ENCODE data around the gene PRTFDC1.
A peak's percentile ranks its signal among the peaks of the same experiment; 100 is the strongest.

PRTFDC1 gene

GRCh38 chr10:24886290-24886680 lies 66.1 kb downstream of the PRTFDC1 start:
- no peak overlapping the region for H3K4me3 Mint-ChIP-seq
- TF ChIP-seq CTCF (IDR thresholded peaks at IDR 0.05): no peak
- H3K36me3 Mint-ChIP-seq (ENCODE audit: low read depth): no peaks in the 10 kb centered on the region
- H3K9me3 Mint-ChIP-seq: no peaks in the 10 kb centered on the region
- no peaks in the 10 kb centered on the region for H3K4me1 Mint-ChIP-seq
- no peaks in the 10 kb centered on the region for H3K27me3 Mint-ChIP-seq (ENCODE audit: low read depth, poor library complexity)
- H3K27ac Mint-ChIP-seq: no peak overlapping the region
- no peak for DNase-seq

DNA sequence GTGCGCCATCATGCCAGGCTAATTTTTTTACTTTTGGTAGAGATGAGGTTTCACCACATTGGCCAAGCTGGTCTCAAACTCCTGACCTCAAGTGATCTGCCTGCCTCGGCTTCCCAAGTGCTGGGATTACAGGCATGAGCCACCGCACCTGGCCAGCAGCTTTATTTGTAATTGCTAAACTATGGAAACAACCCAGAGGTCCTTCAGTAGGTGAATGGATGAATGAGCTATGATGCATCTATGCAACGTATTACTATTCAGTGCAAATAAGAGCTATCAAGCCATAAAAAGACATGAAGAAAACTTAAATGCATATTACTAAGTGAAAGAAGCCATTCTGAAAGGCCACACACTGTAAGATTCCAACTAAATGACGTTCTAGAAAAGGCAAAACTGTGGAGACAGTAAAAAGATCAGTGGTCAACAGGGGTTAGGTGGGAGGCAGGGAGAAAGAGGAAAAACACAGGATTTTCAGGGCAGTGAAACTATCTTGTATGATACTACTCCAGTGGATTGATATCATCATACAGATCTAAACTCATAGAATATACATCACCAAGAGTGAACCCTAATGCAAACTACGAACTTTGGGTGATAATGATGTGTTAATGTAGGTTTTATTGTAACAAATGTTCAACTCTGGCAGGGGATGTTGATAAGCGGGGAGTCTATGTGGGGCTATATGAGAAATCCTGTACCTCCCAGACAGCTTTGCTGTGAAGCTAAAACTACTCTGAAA lies 66.7 kb downstream of the PRTFDC1 start:
- no peaks in the 10 kb centered on the region for H3K9me3 Mint-ChIP-seq
- no peak for TF ChIP-seq CTCF (IDR thresholded peaks at IDR 0.05)
- no peak overlapping the region for H3K4me3 Mint-ChIP-seq
- no peaks in the 10 kb centered on the region for H3K36me3 Mint-ChIP-seq (ENCODE audit: low read depth)
- DNase-seq: no peak
- peaks cover 3% of the 10 kb centered on the region for H3K27me3 Mint-ChIP-seq (ENCODE audit: low read depth, poor library complexity)
- no peak overlapping the region for H3K27ac Mint-ChIP-seq
- H3K4me1 Mint-ChIP-seq: no peaks in the 10 kb centered on the region

- no peaks in the 10 kb centered on the region for H3K4me1 Mint-ChIP-seq
- H3K27me3 Mint-ChIP-seq (ENCODE audit: low read depth, poor library complexity): peaks cover 3% of the 10 kb centered on the region
- no peak overlapping the region for H3K4me3 Mint-ChIP-seq
- DNase-seq: no peak
- H3K36me3 Mint-ChIP-seq (ENCODE audit: low read depth): no peaks in the 10 kb centered on the region
- no peak for TF ChIP-seq CTCF (IDR thresholded peaks at IDR 0.05)
- peak overlapping the region; percentile 79 for H3K27ac Mint-ChIP-seq
- no peaks in the 10 kb centered on the region for H3K9me3 Mint-ChIP-seq
These were observed 67.6 kb downstream of the PRTFDC1 start for GRCh38 chr10:24884793-24885192.

DNA sequence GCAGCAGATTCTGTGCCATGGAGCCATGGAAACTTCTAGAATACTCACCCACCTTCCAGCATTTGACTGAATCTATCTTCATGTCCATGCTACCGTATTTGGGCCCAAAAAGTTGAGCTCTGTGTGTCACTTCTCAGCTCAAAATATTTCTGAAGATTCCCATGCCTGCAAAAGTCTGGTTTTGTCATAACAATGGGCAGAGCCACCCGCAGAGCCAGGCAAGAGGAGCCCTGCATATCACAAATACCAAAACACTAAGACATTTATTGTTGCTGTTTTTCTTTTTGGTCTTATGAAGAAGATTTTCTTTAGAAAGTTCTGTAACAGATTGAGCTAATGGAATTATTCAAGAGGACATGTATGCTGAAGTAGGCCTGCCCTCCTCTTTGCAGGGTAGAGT lies 68.1 kb downstream of the PRTFDC1 start:
- Mint-ChIP-seq H3K9me3 (no peaks in the 10 kb centered on the region), H3K4me3 (no peak overlapping the region), H3K27me3 (ENCODE audit: low read depth, poor library complexity) (peaks cover 3% of the 10 kb centered on the region), H3K4me1 (no peaks in the 10 kb centered on the region), H3K27ac (peak overlapping the region; percentile 79), H3K36me3 (ENCODE audit: low read depth) (no peaks in the 10 kb centered on the region)
- no peak for TF ChIP-seq CTCF (IDR thresholded peaks at IDR 0.05)
- no peak for DNase-seq

GRCh38 chr10:24883176-24883575 lies 69.2 kb downstream of the PRTFDC1 start:
- no peaks in the 10 kb centered on the region for H3K4me1 Mint-ChIP-seq
- DNase-seq: no peak
- H3K9me3 Mint-ChIP-seq: no peaks in the 10 kb centered on the region
- no peak overlapping the region for H3K27ac Mint-ChIP-seq
- no peak overlapping the region for H3K4me3 Mint-ChIP-seq
- H3K36me3 Mint-ChIP-seq (ENCODE audit: low read depth): no peaks in the 10 kb centered on the region
- TF ChIP-seq CTCF (IDR thresholded peaks at IDR 0.05): no peak
- peaks cover 3% of the 10 kb centered on the region for H3K27me3 Mint-ChIP-seq (ENCODE audit: low read depth, poor library complexity)

GRCh38 chr10:24882047-24882698 lies 70.2 kb downstream of the PRTFDC1 start:
- H3K4me3 Mint-ChIP-seq: no peak overlapping the region
- no peaks in the 10 kb centered on the region for H3K36me3 Mint-ChIP-seq (ENCODE audit: low read depth)
- no peaks in the 10 kb centered on the region for H3K9me3 Mint-ChIP-seq
- no peak overlapping the region for H3K27ac Mint-ChIP-seq
- no peak for DNase-seq
- no peak for TF ChIP-seq CTCF (IDR thresholded peaks at IDR 0.05)
- peaks cover 3% of the 10 kb centered on the region for H3K27me3 Mint-ChIP-seq (ENCODE audit: low read depth, poor library complexity)
- H3K4me1 Mint-ChIP-seq: no peaks in the 10 kb centered on the region

All from nephron progenitor cell (in vitro differentiated cells).